Sigmoid colon (tissue), 4 donors: ENCODE results near the gene SLC25A24.

Experiments used
- CTCF ChIP-seq, 4 experiments: fragments of 450-650 bp in 3 of 4; fragments of 200-600 bp in 1 of 4; IDR thresholded peaks; one replicate each; pipeline ENCODE4 v1.5.1; 2016 to 2019; ENCODE audit warnings: antibody characterized with exemption in 4 of 4, mild to moderate bottlenecking in 3 of 4, moderate library complexity in 2 of 4
- EP300 ChIP-seq, 4 donors: sonication (generic); formaldehyde crosslinking; IDR thresholded peaks; one replicate each; pipeline ENCODE4 v1.6.1; 2017; ENCODE audit warnings: antibody characterized with exemption in 4 of 4
- POLR2A ChIP-seq, 2 donors: fragments of 450-650 bp; IDR thresholded peaks; one replicate each; pipeline ENCODE4 v1.6.1; 2016; ENCODE audit warnings: antibody characterized with exemption in 2 of 2, mild to moderate bottlenecking in 2 of 2, moderate library complexity in 2 of 2
- POLR2AphosphoS5 ChIP-seq, 4 donors: sonication (generic); formaldehyde crosslinking; IDR thresholded peaks; one replicate each; pipeline ENCODE4 v1.6.1; 2017; ENCODE audit warnings: antibody characterized with exemption in 4 of 4

- TF ChIP-seq CTCF (IDR thresholded peaks at IDR 0.05) (no peak), POLR2A (IDR thresholded peaks at IDR 0.05) (no peak), EP300 (IDR thresholded peaks at IDR 0.05) (no peak), POLR2AphosphoS5 (IDR thresholded peaks at IDR 0.05) (no peak)
Observed at GRCh38 chr1:108194051-108194450, 6.1 kb downstream of the SLC25A24 start.
